Activated CD4-positive, alpha-beta memory T cell treated with anti-CD3 and anti-CD28 coated beads for 36 hours (primary cell): ENCODE results near the gene YARS1. TPM values are rescaled to one million over a fixed set of nuclear protein-coding genes. Genes with fewer than 3 reads are reported as not detected.
A peak's percentile ranks its signal among the peaks of the same experiment; 100 is the strongest.

Experiments used
- CTCF ChIA-PET: fragments of 350-600 bp; sonication (Branson Sonifier 250); formaldehyde crosslinking; loops from one replicate; lab custom pipeline; 2021; ENCODE audit warnings: antibody characterized with exemption, inconsistent platforms; lab: Charles Lee
- POLR2A ChIA-PET: fragments of 350-600 bp; sonication (Branson Sonifier 250); formaldehyde crosslinking; loops from one replicate; lab custom pipeline; 2021; ENCODE audit warnings: antibody characterized with exemption; lab: Charles Lee
- DNase-seq: peaks from one replicate; pipeline ENCODE4 v3.0.0-alpha.2; 2020
- H3K27ac Mint-ChIP-seq: one replicate; pipeline ENCODE4 v1.8.0; 2021; ENCODE audit warnings: mixed read lengths
- H3K27me3 Mint-ChIP-seq: one replicate; pipeline ENCODE4 v1.8.0; 2021; ENCODE audit warnings: mixed read lengths
- H3K36me3 Mint-ChIP-seq: one replicate; pipeline ENCODE4 v1.8.0; 2021; ENCODE audit warnings: mixed read lengths
- H3K4me1 Mint-ChIP-seq: one replicate; pipeline ENCODE4 v1.8.0; 2021; ENCODE audit warnings: low read depth, mixed read lengths
- H3K4me3 Mint-ChIP-seq: one replicate; pipeline ENCODE4 v1.8.0; 2021; ENCODE audit warnings: mild to moderate bottlenecking, mixed read lengths
- H3K9me3 Mint-ChIP-seq: one replicate; pipeline ENCODE4 v1.8.0; 2021; ENCODE audit warnings: mixed read lengths
- intact Hi-C: fragments of 100-400 bp; cut with micrococcal nuclease; formaldehyde crosslinking; loops from one replicate; pipeline ENCODE4 v1.15.1; 2023
- total RNA-seq, 2 experiments: library from RNA; stranded (reverse); gene quantifications; one replicate each; pipeline ENCODE4 v1.2.3, GENCODE V29; 2021

YARS1 gene
- total RNA-seq, 2 experiments from 2014 or later = 208 to 213 TPM

GRCh38 chr1:32855861-32856617 is 38.9 kb upstream of the YARS1 start:
- H3K4me3 Mint-ChIP-seq = no peak overlapping the region
- no peaks in the 10 kb centered on the region for H3K9me3 Mint-ChIP-seq
- intact Hi-C loops = no loop called here
- peaks cover 22% of the 10 kb centered on the region for H3K36me3 Mint-ChIP-seq
- no peak overlapping the region for H3K27ac Mint-ChIP-seq
- DNase-seq = no peak
- no peaks in the 10 kb centered on the region for H3K27me3 Mint-ChIP-seq
- no peaks in the 10 kb centered on the region for H3K4me1 Mint-ChIP-seq
- ChIA-PET POLR2A (no interaction called here), CTCF (no interaction called here)

- Mint-ChIP-seq H3K27me3 (no peaks in the 10 kb centered on the region), H3K27ac (no peak overlapping the region), H3K4me3 (no peak overlapping the region), H3K36me3 (peaks cover 11% of the 10 kb centered on the region), H3K9me3 (no peaks in the 10 kb centered on the region), H3K4me1 (peaks cover 6% of the 10 kb centered on the region)
- ChIA-PET CTCF (interaction anchor here (0.6 kb wide), 2 partner anchors 15 to 676 kb away, joined by 3 to 4 read pairs; no protein-coding TSS in a partner anchor), POLR2A (interaction anchor here (0.5 kb wide), 1 partner anchor 388 kb away, joined by 6 read pairs; no protein-coding TSS in a partner anchor)
- DNase-seq = no peak
- intact Hi-C loops = no loop called here
Observed at GRCh38 chr1:32848354-32849063, 31.4 kb upstream of the YARS1 start.

- intact Hi-C loops = no loop called here
- peaks cover 56% of the 10 kb centered on the region for H3K36me3 Mint-ChIP-seq
- no peak for DNase-seq
- H3K27me3 Mint-ChIP-seq = no peaks in the 10 kb centered on the region
- ChIA-PET POLR2A (interaction anchor here (0.7 kb wide), 1 partner anchor 9 kb away, joined by 3 read pairs; no protein-coding TSS in a partner anchor), CTCF (interaction anchor here (0.5 kb wide), 1 partner anchor 123 kb away, joined by 3 read pairs; no protein-coding TSS in a partner anchor)
- H3K4me1 Mint-ChIP-seq = peaks cover 4% of the 10 kb centered on the region
- no peaks in the 10 kb centered on the region for H3K9me3 Mint-ChIP-seq
- no peak overlapping the region for H3K4me3 Mint-ChIP-seq
- no peak overlapping the region for H3K27ac Mint-ChIP-seq
Observed at GRCh38 chr1:32831878-32832277, 14.7 kb upstream of the YARS1 start.

- H3K36me3 Mint-ChIP-seq = peaks cover 56% of the 10 kb centered on the region
- no peak overlapping the region for H3K27ac Mint-ChIP-seq
- CTCF ChIA-PET = interaction anchor here (0.6 to 2.0 kb wide), 3 partner anchors 42 to 118 kb away, joined by 3 to 5 read pairs (median 3); no protein-coding TSS in a partner anchor
- DNase-seq = no peak
- peaks cover 4% of the 10 kb centered on the region for H3K4me1 Mint-ChIP-seq
- intact Hi-C loops = no loop called here
- POLR2A ChIA-PET = no interaction called here
- no peaks in the 10 kb centered on the region for H3K9me3 Mint-ChIP-seq
- no peak overlapping the region for H3K4me3 Mint-ChIP-seq
- no peaks in the 10 kb centered on the region for H3K27me3 Mint-ChIP-seq
Observed at GRCh38 chr1:32830092-32830852, 13.1 kb upstream of the YARS1 start.

- POLR2A ChIA-PET = no interaction called here
- no peaks in the 10 kb centered on the region for H3K9me3 Mint-ChIP-seq
- H3K4me3 Mint-ChIP-seq = no peak overlapping the region
- H3K36me3 Mint-ChIP-seq = peaks cover 51% of the 10 kb centered on the region
- CTCF ChIA-PET = interaction anchor here (0.8 to 2.0 kb wide), 2 partner anchors 44 to 48 kb away, joined by 3 to 5 read pairs; no protein-coding TSS in a partner anchor
- no peaks in the 10 kb centered on the region for H3K27me3 Mint-ChIP-seq
- H3K27ac Mint-ChIP-seq = no peak overlapping the region
- DNase-seq = no peak
- intact Hi-C loops = no loop called here
- H3K4me1 Mint-ChIP-seq = peaks cover 4% of the 10 kb centered on the region
Observed at GRCh38 chr1:32828341-32828740, 11.2 kb upstream of the YARS1 start.

GRCh38 chr1:32825181-32825580 is 8.0 kb upstream of the YARS1 start:
- Mint-ChIP-seq H3K4me3 (no peak overlapping the region), H3K36me3 (peaks cover 35% of the 10 kb centered on the region), H3K27me3 (no peaks in the 10 kb centered on the region), H3K9me3 (no peaks in the 10 kb centered on the region), H3K4me1 (peaks cover 7% of the 10 kb centered on the region), H3K27ac (no peak overlapping the region)
- intact Hi-C loops = no loop called here
- CTCF ChIA-PET = no interaction called here
- DNase-seq = no peak
- POLR2A ChIA-PET = no interaction called here

- peak overlapping the region; percentile 99 for H3K4me3 Mint-ChIP-seq
- peak overlapping the region; percentile 94 for H3K27ac Mint-ChIP-seq
- H3K4me1 Mint-ChIP-seq = peaks cover 34% of the 10 kb centered on the region
- ChIA-PET CTCF (interaction anchor here (1.0 to 1.2 kb wide), 2 partner anchors 107 to 299 kb away, joined by 4 to 5 read pairs; no protein-coding TSS in a partner anchor), POLR2A (interaction anchor here (1.0 kb wide), 2 partner anchors 168 to 613 kb away, joined by 3 read pairs; partner anchors contain the start of genes IQCC and RBBP4)
- no peaks in the 10 kb centered on the region for H3K9me3 Mint-ChIP-seq
- DNase-seq = peak; percentile 45
- intact Hi-C loops = no loop called here
- H3K27me3 Mint-ChIP-seq = no peaks in the 10 kb centered on the region
- peaks cover 20% of the 10 kb centered on the region for H3K36me3 Mint-ChIP-seq
Observed at GRCh38 chr1:32818804-32819541, 1.8 kb upstream of the YARS1 start.

- POLR2A ChIA-PET = interaction anchor here (1.0 to 2.3 kb wide), 4 partner anchors 19 to 613 kb away, joined by 3 to 13 read pairs (median 4); partner anchors contain the start of genes IQCC, RBBP4 and ZBTB8OS
- peak overlapping the region; percentile 99 for H3K4me3 Mint-ChIP-seq
- no peaks in the 10 kb centered on the region for H3K9me3 Mint-ChIP-seq
- H3K36me3 Mint-ChIP-seq = peaks cover 27% of the 10 kb centered on the region
- intact Hi-C loops = loop anchor here (1.0 kb wide), 5 partner anchors 19 to 309 kb away; partner anchors contain the start of genes RNF19B and ZBTB8OS
- peak; percentile 46 for DNase-seq
- CTCF ChIA-PET = interaction anchor here (1.0 to 1.2 kb wide), 2 partner anchors 106 to 298 kb away, joined by 4 to 5 read pairs; no protein-coding TSS in a partner anchor
- H3K27ac Mint-ChIP-seq = peak overlapping the region; percentile 94
- no peaks in the 10 kb centered on the region for H3K27me3 Mint-ChIP-seq
- H3K4me1 Mint-ChIP-seq = peaks cover 43% of the 10 kb centered on the region
Observed at GRCh38 chr1:32817815-32818786, 943 bp upstream of the YARS1 start.

GRCh38 chr1:32816676-32817158 is 441 bp downstream of the YARS1 start:
- peaks cover 33% of the 10 kb centered on the region for H3K36me3 Mint-ChIP-seq
- H3K4me3 Mint-ChIP-seq = peak overlapping the region; percentile 99
- H3K27ac Mint-ChIP-seq = peak overlapping the region; percentile 94
- POLR2A ChIA-PET = interaction anchor here (1.3 to 2.3 kb wide), 3 partner anchors 9 to 166 kb away, joined by 3 to 13 read pairs (median 5); partner anchors contain the start of genes RBBP4 and ZBTB8OS
- CTCF ChIA-PET = interaction anchor here (1.4 kb wide), 1 partner anchor 104 kb away, joined by 5 read pairs; no protein-coding TSS in a partner anchor
- no peaks in the 10 kb centered on the region for H3K27me3 Mint-ChIP-seq
- H3K9me3 Mint-ChIP-seq = no peaks in the 10 kb centered on the region
- intact Hi-C loops = loop anchor here (1.0 kb wide), 5 partner anchors 17 to 311 kb away; partner anchors contain the start of genes RNF19B and ZBTB8OS
- DNase-seq = no peak
- H3K4me1 Mint-ChIP-seq = peaks cover 54% of the 10 kb centered on the region
